T-helper 2 cell treated with Interferon-gamma antibody and Interleukin-4, amounts not matched to agents 100 ng/mL and 5 ng/mL, for 36 hours (primary cell): Measurements from ENCODE around the gene SMIM44. TPM values are rescaled to one million over a fixed set of nuclear protein-coding genes. Genes with fewer than 3 reads are reported as not detected.

ENCODE experiments used
- intact Hi-C: fragments of 100-400 bp; cut with micrococcal nuclease; formaldehyde crosslinking; loops from one replicate; pipeline ENCODE4 v1.15.1; 2023
- total RNA-seq: library from RNA; stranded (reverse); gene quantifications from 2 replicates; pipeline ENCODE4 v1.2.3, GENCODE V29; 2022

The SMIM44 gene
- total RNA-seq, 1 donor from 2014 or later, result not detected

- intact Hi-C loops, result no loop called here
These were observed 35.0 kb upstream of the SMIM44 start for GRCh38 chr19:3518255-3518654.

GRCh38 chr19:3517638-3518037 is 34.4 kb upstream of the SMIM44 start:
- intact Hi-C loops, result no loop called here

DNA sequence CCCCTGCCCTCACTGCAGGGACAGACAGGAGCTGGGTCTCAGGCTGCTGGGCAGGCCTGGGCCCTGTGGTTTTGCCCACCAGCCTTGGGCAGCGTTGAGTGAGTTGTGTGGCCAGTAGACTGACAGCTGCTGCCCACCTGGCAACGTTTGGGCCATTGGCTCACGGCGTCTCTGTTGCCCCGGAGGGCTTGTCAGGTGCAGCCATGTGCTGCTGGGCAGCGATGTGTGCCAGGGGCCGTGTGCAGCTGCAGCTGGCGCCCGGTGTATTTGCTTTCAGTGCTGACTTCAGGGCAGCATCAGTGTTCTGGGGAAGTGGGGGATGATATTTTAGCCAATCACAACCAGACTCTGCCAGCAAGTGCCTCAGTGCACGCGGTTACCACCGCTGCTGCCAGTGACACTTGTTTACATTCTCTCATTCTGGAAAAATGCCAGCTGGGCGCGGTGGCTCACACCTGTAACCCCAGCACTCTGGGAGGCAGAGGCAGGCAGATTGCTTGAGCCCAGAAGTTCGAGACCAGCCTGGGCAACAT is 33.5 kb upstream of the SMIM44 start:
- intact Hi-C loops, result no loop called here

DNA sequence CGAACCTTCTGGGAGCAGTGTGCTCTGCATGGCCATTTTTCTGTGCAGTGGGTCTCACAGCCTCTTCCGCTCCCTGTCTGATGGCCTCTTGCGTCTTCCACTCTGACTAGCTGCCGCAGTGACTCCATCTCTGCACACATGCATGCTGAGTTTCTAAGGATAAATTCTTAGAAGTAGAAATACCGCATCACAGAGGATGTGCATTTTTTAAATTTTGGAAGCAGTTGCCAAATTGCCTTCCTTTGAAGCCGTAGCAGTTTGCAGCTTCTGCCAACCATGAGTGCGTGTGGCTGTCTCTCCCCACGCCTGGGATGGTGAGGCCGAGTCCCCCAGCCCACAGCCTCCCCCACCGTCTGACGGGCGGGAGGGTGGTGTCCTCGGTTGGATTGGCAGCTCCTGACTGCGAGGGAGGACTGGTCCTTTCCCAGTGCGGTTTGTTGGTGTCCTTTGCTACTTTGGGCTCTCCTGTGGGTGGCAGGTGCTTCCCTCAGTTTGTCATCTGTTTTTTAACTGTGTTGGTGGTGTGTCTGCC is 32.7 kb upstream of the SMIM44 start:
- intact Hi-C loops, result no loop called here

- intact Hi-C loops, result no loop called here
These were observed 31.7 kb upstream of the SMIM44 start for GRCh38 chr19:3514930-3515329.

DNA sequence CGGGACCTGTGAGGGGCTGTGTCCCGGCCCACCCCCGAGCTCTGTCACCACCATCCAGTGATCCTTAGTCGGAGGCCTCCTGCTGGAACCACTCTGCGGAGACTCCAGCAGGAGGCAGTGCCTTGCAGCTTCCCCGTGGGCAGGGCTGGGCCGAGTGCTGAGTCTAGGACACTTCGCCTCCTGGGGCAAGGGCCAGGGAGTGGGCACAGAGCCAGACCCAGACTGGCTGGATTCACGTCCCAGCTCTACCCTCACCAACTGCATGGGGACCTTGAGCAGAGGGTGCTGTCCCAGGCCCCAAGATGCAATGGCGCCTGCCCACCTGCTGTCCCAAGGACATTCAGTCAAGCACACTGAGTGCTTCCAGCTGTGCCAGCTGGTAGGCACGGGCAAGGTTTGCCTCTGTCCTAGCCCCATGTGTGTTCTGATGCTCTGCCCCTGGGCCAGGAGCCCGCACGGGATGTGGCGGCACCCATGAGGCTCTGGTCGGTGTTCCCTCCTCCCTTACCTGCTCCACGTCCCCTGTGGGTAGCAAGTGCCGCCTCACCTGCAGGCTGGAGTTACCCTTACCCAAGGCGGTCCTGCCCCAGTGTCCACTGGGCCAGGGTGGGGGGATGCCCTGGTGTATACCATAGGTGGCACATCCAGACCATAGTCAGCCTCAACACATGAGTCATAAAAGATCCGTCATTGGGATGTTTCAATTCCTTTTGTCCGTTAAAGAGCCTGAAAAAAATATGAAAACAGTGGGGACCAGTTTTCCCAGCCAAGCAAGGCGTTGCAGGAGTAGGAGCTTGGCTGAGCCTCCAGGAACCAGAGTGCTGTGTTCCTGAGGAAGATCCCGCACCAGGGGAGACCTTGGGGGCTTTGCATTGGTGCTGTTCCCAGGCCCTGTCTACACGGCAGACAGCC is 30.2 kb upstream of the SMIM44 start:
- intact Hi-C loops, result no loop called here

GRCh38 chr19:3512562-3513228 is 29.5 kb upstream of the SMIM44 start:
- intact Hi-C loops, result no loop called here

- intact Hi-C loops, result no loop called here
These were observed 28.4 kb upstream of the SMIM44 start for GRCh38 chr19:3511506-3512251.

DNA sequence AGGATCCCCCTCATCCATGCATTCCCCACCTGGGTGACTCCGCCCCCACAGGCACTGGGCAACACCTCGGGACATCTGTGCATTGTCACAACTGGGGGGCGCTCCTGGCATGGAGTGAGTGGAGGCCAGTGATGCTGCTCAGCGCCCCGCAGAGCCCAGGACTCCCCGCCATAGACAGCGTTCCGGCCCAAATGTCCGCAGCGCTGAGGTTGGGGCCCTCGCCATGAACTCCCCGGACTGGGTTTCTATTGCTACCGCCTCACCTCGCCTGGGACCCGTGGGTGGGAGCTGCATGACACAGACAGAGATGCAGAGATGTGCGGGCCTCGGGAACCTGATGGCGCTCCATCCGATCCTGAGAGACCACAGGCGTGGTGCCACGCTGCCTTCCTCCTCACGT is 27.5 kb upstream of the SMIM44 start:
- intact Hi-C loops, result no loop called here

DNA sequence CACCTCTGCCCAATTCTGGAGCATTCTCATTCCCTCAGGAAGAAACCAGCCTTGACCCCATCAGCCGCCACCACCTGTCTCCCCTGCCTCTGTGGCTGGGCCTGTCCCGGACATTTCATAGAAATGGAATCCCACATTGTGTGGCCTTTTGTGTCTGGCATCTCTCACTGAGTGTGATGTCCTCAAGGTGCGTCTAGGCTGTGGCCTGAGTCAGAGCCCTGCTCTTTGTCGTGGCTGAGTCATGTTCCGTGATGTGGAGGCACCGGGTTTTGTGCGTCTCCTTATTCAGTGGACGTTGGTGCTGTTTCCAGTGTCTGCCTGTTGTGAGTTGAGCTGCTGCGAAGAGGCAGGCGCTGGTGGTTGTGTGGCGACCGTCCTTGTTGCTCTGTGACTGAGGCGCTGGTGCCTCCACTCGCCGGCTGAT is 26.3 kb upstream of the SMIM44 start:
- intact Hi-C loops, result loop anchor here (5.0 to 10.0 kb wide), 3 partner anchors 48 to 1355 kb away; partner anchors contain the start of genes AP3D1 and MFSD12

GRCh38 chr19:3508771-3509535 is 25.7 kb upstream of the SMIM44 start:
- intact Hi-C loops, result loop anchor here (5.0 to 10.0 kb wide), 3 partner anchors 48 to 1354 kb away; partner anchors contain the start of genes AP3D1 and MFSD12

- intact Hi-C loops, result loop anchor here (5.0 to 10.0 kb wide), 3 partner anchors 49 to 1353 kb away; partner anchors contain the start of genes AP3D1 and MFSD12
These were observed 24.9 kb upstream of the SMIM44 start for GRCh38 chr19:3508121-3508661.

DNA sequence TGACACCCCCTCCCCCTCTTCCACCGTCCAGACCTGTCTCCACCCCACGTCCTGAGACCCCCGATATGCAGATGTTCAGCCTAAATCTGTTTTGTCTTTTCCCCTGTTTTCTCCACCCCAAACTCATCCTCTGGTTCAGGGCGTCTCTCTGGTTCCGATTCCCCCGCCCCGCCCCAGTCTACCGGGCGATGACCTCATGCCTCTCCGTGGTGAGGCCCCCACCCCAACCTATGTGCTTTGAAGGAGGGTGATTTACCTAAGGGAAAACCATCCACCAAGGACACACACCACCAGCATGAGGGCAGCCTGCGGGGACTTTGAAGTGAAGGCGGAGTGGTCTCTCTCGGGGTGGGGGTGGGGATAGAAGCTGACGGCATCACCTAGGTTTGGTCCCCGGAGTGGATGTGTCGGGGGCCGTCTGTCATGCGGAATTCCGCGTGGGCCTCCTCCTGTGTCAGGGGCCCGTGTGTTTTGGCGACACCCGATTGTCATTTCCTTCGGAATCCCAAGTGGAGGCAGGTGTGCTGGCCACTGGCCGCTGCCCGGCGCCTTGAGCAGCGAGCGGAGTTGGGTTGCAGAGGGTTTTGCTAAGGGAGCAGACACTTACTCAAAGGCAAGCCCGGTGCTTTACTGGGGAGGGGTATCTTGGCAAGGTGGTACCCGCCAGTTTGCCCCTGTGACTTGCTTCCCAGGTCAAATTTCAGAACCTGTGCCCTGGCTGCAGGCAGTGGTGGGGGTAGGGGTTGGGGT is 24.3 kb upstream of the SMIM44 start:
- intact Hi-C loops, result loop anchor here (5.0 to 10.0 kb wide), 3 partner anchors 50 to 1353 kb away; partner anchors contain the start of genes AP3D1 and MFSD12

DNA sequence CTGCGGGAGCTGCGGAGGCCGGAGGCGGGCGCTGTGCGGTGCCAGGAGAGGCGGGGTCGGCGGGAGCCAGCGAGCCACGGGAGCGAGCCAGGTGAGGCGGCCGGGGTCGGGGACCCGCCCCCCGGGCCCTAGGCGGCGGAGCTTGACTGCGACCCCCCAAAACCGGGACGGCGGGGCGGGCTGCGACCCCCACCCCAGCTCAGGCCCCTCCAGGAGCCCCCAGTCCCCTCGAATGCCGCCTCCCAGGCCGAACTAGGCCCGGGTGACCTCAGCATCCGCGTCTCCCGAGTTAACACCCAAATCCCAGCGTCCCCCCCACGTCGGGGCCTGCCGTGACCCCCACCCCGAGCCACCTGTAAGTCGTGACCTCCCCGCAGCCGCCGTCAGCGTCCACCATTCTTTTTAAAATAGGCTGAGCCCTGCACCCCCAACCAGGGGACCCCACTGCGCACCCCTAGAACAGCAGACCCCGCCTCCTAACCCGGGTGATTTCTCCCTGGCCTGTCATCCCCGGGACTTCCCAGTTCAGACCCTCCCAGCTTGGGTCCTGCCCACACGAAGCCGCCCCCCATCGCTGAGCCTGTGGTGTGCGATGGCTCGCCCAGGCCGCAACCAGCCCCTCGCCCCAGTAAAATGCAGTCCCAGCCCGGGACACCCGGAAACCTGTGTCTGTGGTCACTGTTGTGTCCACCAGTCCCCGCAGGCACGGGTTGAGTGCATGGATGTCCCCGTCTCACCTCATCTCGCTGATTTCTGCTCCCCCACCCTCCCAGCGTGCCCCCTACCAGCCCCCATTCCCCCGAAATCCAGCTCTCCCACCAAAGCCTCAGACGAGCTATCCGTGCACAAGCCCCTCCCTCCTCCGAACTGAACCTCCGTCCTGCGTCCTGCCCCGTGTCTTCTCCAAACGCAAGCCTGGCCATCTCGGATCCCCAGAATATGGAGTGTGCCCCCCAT is 23.4 kb upstream of the SMIM44 start:
- intact Hi-C loops, result loop anchor here (1.0 to 10.0 kb wide), 5 partner anchors 51 to 1352 kb away; partner anchors contain the start of genes AP3D1, HMG20B and MFSD12

- intact Hi-C loops, result loop anchor here (1.0 to 10.0 kb wide), 5 partner anchors 52 to 1351 kb away; partner anchors contain the start of genes AP3D1, HMG20B and MFSD12
These were observed 22.6 kb upstream of the SMIM44 start, which contains the start of gene FZR1 for GRCh38 chr19:3505598-3506383. Gene FZR1, plus strand, starts transcription at chr19:3506311. Its CDS starts 16,679 bp downstream, at chr19:3522990.

DNA sequence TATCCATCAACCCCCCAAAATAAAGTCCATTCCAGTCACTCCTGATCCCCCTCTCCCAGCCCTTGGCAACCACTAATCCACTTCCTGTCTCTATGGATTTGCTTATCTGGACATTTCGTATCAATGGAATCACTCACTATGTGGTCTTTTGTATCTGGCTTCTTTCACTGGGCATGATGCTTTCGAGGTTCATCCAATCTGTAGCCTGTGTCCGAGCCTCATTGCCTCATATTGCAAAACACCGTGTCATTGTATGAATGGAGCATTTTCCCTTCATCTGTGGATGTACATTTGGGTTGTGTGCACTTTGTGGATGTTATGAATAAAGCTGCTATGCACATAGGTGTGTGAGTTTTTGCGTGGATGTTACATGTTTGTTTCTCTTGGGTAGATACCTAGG is 21.5 kb upstream of the SMIM44 start:
- intact Hi-C loops, result loop anchor here (5.0 to 10.0 kb wide), 3 partner anchors 53 to 1350 kb away; partner anchors contain the start of genes AP3D1 and MFSD12
